Measurements from ENCODE around the gene NOX3. TPM values are rescaled to one million over a fixed set of nuclear protein-coding genes. Genes with fewer than 3 reads are reported as not detected.
"Not testable (repeated sequence)": the region's sequence is repeated elsewhere in the genome, so short reads cannot be mapped to it uniquely, and the experiment has no call there.

Gene NOX3
- total and polyA plus RNA-seq, 9 of the 15 experiments (the other 6 are each of a cell fraction or from before 2014, with no cell fraction given): not detected

GRCh38 chr6:155491421-155491820 lies 35.8 kb upstream of the NOX3 start (continued):
- TF ChIP-seq HMBOX1 (IDR thresholded peaks at IDR 0.05): no peak
- TF ChIP-seq HDAC3 (IDR thresholded peaks at IDR 0.05; ENCODE audit: borderline replicate concordance, partially characterized antibody): no peak
- TF ChIP-seq FOXJ3 (CRISPR knock-in tag; IDR thresholded peaks at IDR 0.05): no peak
- TF ChIP-seq ZNF668 (CRISPR knock-in tag; IDR thresholded peaks at IDR 0.05): no peak
- no peak for TF ChIP-seq KLF6 (CRISPR knock-in tag; IDR thresholded peaks at IDR 0.05; ENCODE audit: borderline replicate concordance)
- TF ChIP-seq, protein P1, sequence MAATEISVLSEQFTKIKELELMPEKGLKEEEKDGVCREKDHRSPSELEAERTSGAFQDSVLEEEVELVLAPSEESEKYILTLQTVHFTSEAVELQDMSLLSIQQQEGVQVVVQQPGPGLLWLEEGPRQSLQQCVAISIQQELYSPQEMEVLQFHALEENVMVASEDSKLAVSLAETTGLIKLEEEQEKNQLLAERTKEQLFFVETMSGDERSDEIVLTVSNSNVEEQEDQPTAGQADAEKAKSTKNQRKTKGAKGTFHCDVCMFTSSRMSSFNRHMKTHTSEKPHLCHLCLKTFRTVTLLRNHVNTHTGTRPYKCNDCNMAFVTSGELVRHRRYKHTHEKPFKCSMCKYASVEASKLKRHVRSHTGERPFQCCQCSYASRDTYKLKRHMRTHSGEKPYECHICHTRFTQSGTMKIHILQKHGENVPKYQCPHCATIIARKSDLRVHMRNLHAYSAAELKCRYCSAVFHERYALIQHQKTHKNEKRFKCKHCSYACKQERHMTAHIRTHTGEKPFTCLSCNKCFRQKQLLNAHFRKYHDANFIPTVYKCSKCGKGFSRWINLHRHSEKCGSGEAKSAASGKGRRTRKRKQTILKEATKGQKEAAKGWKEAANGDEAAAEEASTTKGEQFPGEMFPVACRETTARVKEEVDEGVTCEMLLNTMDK (IDR thresholded peaks at IDR 0.05; ENCODE audit: borderline replicate concordance, insufficient read depth, low read depth, low read length, poor library complexity, severe bottlenecking): no peak
- no peak for TF ChIP-seq SIX5 (IDR thresholded peaks at IDR 0.05; ENCODE audit: borderline replicate concordance in 1 of 2, insufficient read depth in 1 of 2, low read depth in 1 of 2, low read length in 2 of 2)
- TF ChIP-seq ZNF316 (IDR thresholded peaks at IDR 0.05): no peak
- no peak for TF ChIP-seq ZNF444 (CRISPR knock-in tag; IDR thresholded peaks at IDR 0.05)

- FAIRE-seq; H3K9me3 ChIP-seq (replicated peaks; ENCODE audit: control insufficient read depth, insufficient read depth, low read depth, low read length); H3K4me3 ChIP-seq; intact Hi-C loops (cut with micrococcal nuclease); H4K20me1 ChIP-seq (replicated peaks; ENCODE audit: control insufficient read depth, insufficient read depth, low read length); CTCF ChIA-PET (ENCODE audit: low intra/inter-chr PET ratio); H2AFZ ChIP-seq (ENCODE audit: low read depth, low read length); ATAC-seq; H3K36me3 ChIP-seq (ENCODE audit: control insufficient read depth, insufficient read depth, low read length); H3K27ac ChIP-seq (ENCODE audit: extremely low read depth, low read depth, low read length); H3K4me1 ChIP-seq (replicated peaks in 1 of 2; ENCODE audit: control insufficient read depth in 2 of 2, insufficient read depth in 2 of 2, low read length in 2 of 2); H3K9ac ChIP-seq (ENCODE audit: insufficient read depth in 1 of 2, low read depth in 2 of 2, low read length in 2 of 2); H3K9me1 ChIP-seq (ENCODE audit: control insufficient read depth, insufficient read depth, low read length); H3K27me3 ChIP-seq (ENCODE audit: control insufficient read depth in 2 of 2, insufficient read depth in 2 of 2, low read length in 2 of 2); in situ Hi-C loops (cut with MboI); H3K79me2 ChIP-seq (ENCODE audit: control insufficient read depth, insufficient read depth, low read length); DNase-seq (ENCODE audit: extremely low read depth in 1 of 4, low spot score in 3 of 4); POLR2A ChIA-PET; BruUV-seq (replicated peaks); H3K4me2 ChIP-seq (ENCODE audit: insufficient read depth, low read length): not testable (repeated sequence)
- WGBS (ENCODE audit: insufficient coverage, low coverage, missing lambda C conversion rate): 2% methylated on average over 6 of the region's 6 CpGs
These were observed 32.6 kb upstream of the NOX3 start for GRCh38 chr6:155488197-155488596.

Data from K562 (cell line).